Hepatocyte (in vitro differentiated cells): ENCODE data around the gene MYL7. TPM values are rescaled to one million over a fixed set of nuclear protein-coding genes. Genes with fewer than 3 reads are reported as not detected.

Experiments
- DNase-seq: peaks from one replicate; pipeline ENCODE4 v3.0.0-alpha.2; 2016; ENCODE audit warnings: low spot score
- H2AFZ ChIP-seq: fragments of 200-600 bp; sonication (generic); 2 replicates; pipeline ENCODE4 v1.6.0; 2016; ENCODE audit warnings: antibody characterized with exemption, mild to moderate bottlenecking
- H3K27ac ChIP-seq: fragments of 200-600 bp; sonication (generic); 2 replicates; pipeline ENCODE4 v1.5.1; 2016; ENCODE audit warnings: mild to moderate bottlenecking
- H3K27me3 ChIP-seq: fragments of 200-600 bp; sonication (generic); 2 replicates; pipeline ENCODE4 v1.6.1; 2016
- H3K36me3 ChIP-seq: fragments of 200-600 bp; sonication (generic); replicated peaks from 2 replicates; pipeline ENCODE4 v1.5.1; 2016; ENCODE audit warnings: low read depth; ENCODE audit not compliant: insufficient read depth
- H3K4me1 ChIP-seq: fragments of 200-600 bp; sonication (generic); 2 replicates; pipeline ENCODE4 v1.5.1; 2016; ENCODE audit warnings: mild to moderate bottlenecking, moderate library complexity; ENCODE audit not compliant: insufficient read depth
- H3K4me2 ChIP-seq: fragments of 200-600 bp; sonication (generic); 2 replicates; pipeline ENCODE4 v1.6.0; 2016
- H3K4me3 ChIP-seq: fragments of 200-600 bp; sonication (generic); 2 replicates; pipeline ENCODE4 v1.5.1; 2016; ENCODE audit warnings: mild to moderate bottlenecking
- H3K79me2 ChIP-seq: fragments of 200-600 bp; sonication (generic); 2 replicates; pipeline ENCODE4 v1.6.0; 2017; ENCODE audit warnings: mild to moderate bottlenecking
- H3K9me2 ChIP-seq: fragments of 200-600 bp; sonication (generic); replicated peaks from 2 replicates; pipeline ENCODE4 v1.6.0; 2017; ENCODE audit warnings: mild to moderate bottlenecking; ENCODE audit not compliant: insufficient read depth
- H3K9me3 ChIP-seq: fragments of 200-600 bp; sonication (generic); 2 replicates; pipeline ENCODE4 v1.5.1; 2016; ENCODE audit warnings: low read depth, mild to moderate bottlenecking
- H4K20me1 ChIP-seq: fragments of 200-600 bp; sonication (generic); 2 replicates; pipeline ENCODE4 v1.6.0; 2016; ENCODE audit warnings: mild to moderate bottlenecking; ENCODE audit not compliant: insufficient read depth, poor library complexity, severe bottlenecking
- CTCF ChIP-seq: fragments of 200-600 bp; sonication (generic); IDR thresholded peaks from 2 replicates; pipeline ENCODE4 v1.5.1; 2016; ENCODE audit warnings: antibody characterized with exemption, mild to moderate bottlenecking; ENCODE audit not compliant: poor library complexity
- EZH2 ChIP-seq: fragments of 200-600 bp; sonication (generic); IDR thresholded peaks from 2 replicates; pipeline ENCODE4 v1.6.1; 2016; ENCODE audit warnings: antibody characterized with exemption, mild to moderate bottlenecking, borderline replicate concordance
- EZH2phosphoT487 ChIP-seq: fragments of 200-600 bp; sonication (generic); IDR thresholded peaks from one replicate; pipeline ENCODE4 v1.6.1; 2018; ENCODE audit warnings: antibody characterized with exemption, mild to moderate bottlenecking, low read depth, moderate library complexity; ENCODE audit not compliant: unreplicated experiment, severe bottlenecking
- WGBS: methylation state at CpG from one replicate; pipeline ENCODE4 v1.1.6; 2016; ENCODE audit warnings: low lambda C conversion rate; ENCODE audit errors: missing lambda C conversion rate; 5-methylcytosine and 5-hydroxymethylcytosine counted together
- polyA plus RNA-seq: library from polyadenylated mRNA; unstranded; fragments of >200 nt; fragmentation: Nextera tagmentation; extraction: Ambion mirVana; gene quantifications from 2 replicates; pipeline ENCODE4 v1.2.1, GENCODE V29; 2016
- total RNA-seq: library from RNA; depleted of rRNA; stranded (reverse); fragments of >200 nt; gene quantifications from 2 replicates; pipeline ENCODE4 v1.2.3, GENCODE V29; 2014

The MYL7 gene
- total and polyA plus RNA-seq, 2 experiments from 2014 or later = 5.2 to 8.9 TPM

GRCh38 chr7:44158096-44158872 lies 17.2 kb upstream of the MYL7 start:
- no peak for DNase-seq
- no peak overlapping the region for H3K4me3 ChIP-seq
- no peaks in the 10 kb centered on the region for H4K20me1 ChIP-seq
- H3K27ac ChIP-seq = no peak overlapping the region
- H3K79me2 ChIP-seq = no peaks in the 10 kb centered on the region
- TF ChIP-seq CTCF (no peak), EZH2 (no peak), EZH2phosphoT487 (no peak)
- H3K4me1 ChIP-seq = no peaks in the 10 kb centered on the region
- H3K4me2 ChIP-seq = no peak overlapping the region
- no peaks in the 10 kb centered on the region for H3K36me3 ChIP-seq
- no peaks in the 10 kb centered on the region for H3K27me3 ChIP-seq
- H2AFZ ChIP-seq = no peak overlapping the region
- no peaks in the 10 kb centered on the region for H3K9me2 ChIP-seq
- H3K9me3 ChIP-seq = no peaks in the 10 kb centered on the region
- WGBS = 87% methylated on average over 10 of the region's 10 CpGs

- H4K20me1 ChIP-seq = no peaks in the 10 kb centered on the region
- no peak for DNase-seq
- H3K79me2 ChIP-seq = no peaks in the 10 kb centered on the region
- no peaks in the 10 kb centered on the region for H3K36me3 ChIP-seq
- WGBS = 86% methylated on average over 15 of the region's 15 CpGs
- no peak overlapping the region for H2AFZ ChIP-seq
- no peaks in the 10 kb centered on the region for H3K9me2 ChIP-seq
- no peaks in the 10 kb centered on the region for H3K27me3 ChIP-seq
- TF ChIP-seq EZH2phosphoT487 = no peak
- TF ChIP-seq CTCF = no peak
- no peak for TF ChIP-seq EZH2
- H3K4me3 ChIP-seq = no peak overlapping the region
- no peaks in the 10 kb centered on the region for H3K9me3 ChIP-seq
- H3K27ac ChIP-seq = no peak overlapping the region
- H3K4me1 ChIP-seq = no peaks in the 10 kb centered on the region
- no peak overlapping the region for H3K4me2 ChIP-seq
Observed at GRCh38 chr7:44157116-44158080, 16.3 kb upstream of the MYL7 start.

- H3K4me1 ChIP-seq = no peaks in the 10 kb centered on the region
- no peaks in the 10 kb centered on the region for H4K20me1 ChIP-seq
- no peak overlapping the region for H3K4me3 ChIP-seq
- no peak for DNase-seq
- H3K36me3 ChIP-seq = no peaks in the 10 kb centered on the region
- H3K9me3 ChIP-seq = no peaks in the 10 kb centered on the region
- no peak overlapping the region for H3K27ac ChIP-seq
- no peaks in the 10 kb centered on the region for H3K9me2 ChIP-seq
- no peaks in the 10 kb centered on the region for H3K79me2 ChIP-seq
- H3K27me3 ChIP-seq = no peaks in the 10 kb centered on the region
- no peak overlapping the region for H2AFZ ChIP-seq
- TF ChIP-seq CTCF = no peak
- TF ChIP-seq EZH2 = no peak
- TF ChIP-seq EZH2phosphoT487 = no peak
- no peak overlapping the region for H3K4me2 ChIP-seq
- 82% methylated on average over 4 of the region's 4 CpGs for WGBS
Observed at GRCh38 chr7:44156453-44157010, 15.4 kb upstream of the MYL7 start.
